Measurements from ENCODE around the gene NCOA7. TPM values are rescaled to one million over a fixed set of nuclear protein-coding genes. Genes with fewer than 3 reads are reported as not detected.

NCOA7 gene
- total and polyA plus RNA-seq, 9 of the 15 experiments (the other 6 are each of a cell fraction or from before 2014, with no cell fraction given) = 5.8 to 14.6 (median 9.3) TPM

DNA sequence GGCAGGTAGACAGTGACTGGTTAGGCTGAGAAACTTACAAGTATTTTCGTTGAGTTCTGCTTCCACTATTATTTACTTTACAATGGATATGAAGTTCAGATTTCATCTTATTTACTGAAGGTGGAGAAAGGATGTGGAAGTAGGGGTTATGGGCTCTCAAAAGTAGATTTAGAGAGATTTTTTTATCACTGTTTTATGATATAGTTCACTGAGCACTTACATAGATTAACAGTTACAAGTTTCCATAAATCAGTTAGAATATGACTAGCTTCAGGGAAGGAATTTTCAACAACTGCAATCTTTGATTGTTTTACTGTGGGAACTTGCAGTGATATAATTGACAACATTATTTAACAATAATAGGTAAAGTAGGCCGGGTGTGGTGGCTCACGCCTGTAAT is 188.3 kb downstream of the NCOA7 start:
- Histone ChIP-seq H3K4me3 (no peak overlapping the region), H3K4me2 (ENCODE audit: insufficient read depth, low read length) (no peak overlapping the region), H3K79me2 (ENCODE audit: control insufficient read depth, insufficient read depth, low read length) (no peaks in the 10 kb centered on the region), H2AFZ (ENCODE audit: low read depth, low read length) (no peak overlapping the region), H3K27ac (ENCODE audit: extremely low read depth, low read depth, low read length) (no peak overlapping the region), H3K9me3 (replicated peaks; ENCODE audit: control insufficient read depth, insufficient read depth, low read depth, low read length) (no peaks in the 10 kb centered on the region), H3K9ac (ENCODE audit: insufficient read depth in 1 of 2, low read depth in 2 of 2, low read length in 2 of 2) (no peak overlapping the region), H3K36me3 (ENCODE audit: control insufficient read depth, insufficient read depth, low read length) (peaks cover 23% of the 10 kb centered on the region; the same call in 1 of the 3 replicates), H4K20me1 (replicated peaks; ENCODE audit: control insufficient read depth, insufficient read depth, low read length) (no peaks in the 10 kb centered on the region), H3K4me1 (replicated peaks in 1 of 2; ENCODE audit: control insufficient read depth in 2 of 2, insufficient read depth in 2 of 2, low read length in 2 of 2) (peaks cover 0 to 6% of the 10 kb centered on the region in 2 experiments; a peak in 2 of 5 replicates), H3K9me1 (ENCODE audit: control insufficient read depth, insufficient read depth, low read length) (no peaks in the 10 kb centered on the region), H3K27me3 (ENCODE audit: control insufficient read depth in 2 of 2, insufficient read depth in 2 of 2, low read length in 2 of 2) (no peaks in the 10 kb centered on the region)
- CTCF ChIA-PET (ENCODE audit: low intra/inter-chr PET ratio) = no interaction called here
- TF ChIP-seq ZBTB9 (CRISPR knock-in tag; IDR thresholded peaks at IDR 0.05) (no peak), PPARD (CRISPR knock-in tag; IDR thresholded peaks at IDR 0.05) (no peak), FOXJ2 (tag; IDR thresholded peaks at IDR 0.05) (no peak), DIDO1 (tag; IDR thresholded peaks at IDR 0.05; ENCODE audit: low read depth) (no peak)
- TF ChIP-seq, protein P1, sequence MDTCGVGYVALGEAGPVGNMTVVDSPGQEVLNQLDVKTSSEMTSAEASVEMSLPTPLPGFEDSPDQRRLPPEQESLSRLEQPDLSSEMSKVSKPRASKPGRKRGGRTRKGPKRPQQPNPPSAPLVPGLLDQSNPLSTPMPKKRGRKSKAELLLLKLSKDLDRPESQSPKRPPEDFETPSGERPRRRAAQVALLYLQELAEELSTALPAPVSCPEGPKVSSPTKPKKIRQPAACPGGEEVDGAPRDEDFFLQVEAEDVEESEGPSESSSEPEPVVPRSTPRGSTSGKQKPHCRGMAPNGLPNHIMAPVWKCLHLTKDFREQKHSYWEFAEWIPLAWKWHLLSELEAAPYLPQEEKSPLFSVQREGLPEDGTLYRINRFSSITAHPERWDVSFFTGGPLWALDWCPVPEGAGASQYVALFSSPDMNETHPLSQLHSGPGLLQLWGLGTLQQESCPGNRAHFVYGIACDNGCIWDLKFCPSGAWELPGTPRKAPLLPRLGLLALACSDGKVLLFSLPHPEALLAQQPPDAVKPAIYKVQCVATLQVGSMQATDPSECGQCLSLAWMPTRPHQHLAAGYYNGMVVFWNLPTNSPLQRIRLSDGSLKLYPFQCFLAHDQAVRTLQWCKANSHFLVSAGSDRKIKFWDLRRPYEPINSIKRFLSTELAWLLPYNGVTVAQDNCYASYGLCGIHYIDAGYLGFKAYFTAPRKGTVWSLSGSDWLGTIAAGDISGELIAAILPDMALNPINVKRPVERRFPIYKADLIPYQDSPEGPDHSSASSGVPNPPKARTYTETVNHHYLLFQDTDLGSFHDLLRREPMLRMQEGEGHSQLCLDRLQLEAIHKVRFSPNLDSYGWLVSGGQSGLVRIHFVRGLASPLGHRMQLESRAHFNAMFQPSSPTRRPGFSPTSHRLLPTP (IDR thresholded peaks at IDR 0.05; ENCODE audit: borderline replicate concordance, extremely low read depth, insufficient read length) = no peak
- DNase-seq (ENCODE audit: extremely low read depth in 1 of 4, low spot score in 3 of 4) = no peak
- FAIRE-seq = no peak
- WGBS (ENCODE audit: insufficient coverage, low coverage, missing lambda C conversion rate) = 62% methylated on average over 3 of the region's 3 CpGs
- POLR2A ChIA-PET = no interaction called here
- intact Hi-C loops (cut with micrococcal nuclease) (no loop called here), in situ Hi-C loops (cut with MboI) (no loop called here)
- BruUV-seq (replicated peaks) = no TSS peak
- ATAC-seq = no peak

Small RNAs within 50 kb of the gene (small RNA-seq; reads per million reads assigned to genes)
- not detected for gene RNA5SP216

Other genes starting within 250 kb of the NCOA7 start
- gene HEY2, start 41.3 kb upstream of the NCOA7 start, total RNA-seq (2014; rRNA removed) = not detected in 2 replicates
- gene HEY2, start 41.3 kb upstream of the NCOA7 start, total RNA-seq (2014; rRNA removed; fragmentation: Illumina TruSeq; extraction: Trizol) = not detected in 2 replicates
- gene HEY2, start 41.3 kb upstream of the NCOA7 start, total RNA-seq (2015; rRNA removed; fragmentation: Illumina TruSeq; extraction: Trizol) = not detected in 2 replicates
- gene HEY2, start 41.3 kb upstream of the NCOA7 start, total RNA-seq (2021) = 0.07 TPM in 1 of 2 replicates, not detected in the other
- 0.03 and 0.07 TPM in 2 replicates for gene HEY2, start 41.3 kb upstream of the NCOA7 start, polyA plus RNA-seq (2011; rRNA removed)
- gene HEY2, start 41.3 kb upstream of the NCOA7 start, polyA plus RNA-seq (2014; fragmentation: Illumina TruSeq; extraction: Trizol) = 0.04 and 0.12 TPM in 2 replicates
- gene HEY2, start 41.3 kb upstream of the NCOA7 start, polyA plus RNA-seq (2014; fragmentation: Nextera tagmentation; extraction: Ambion mirVana) = under 1 TPM in 1 of 2 experiments, not detected in 1; 0.03 TPM
- gene HEY2, start 41.3 kb upstream of the NCOA7 start, polyA plus RNA-seq (2014; rRNA removed) = 0.07 TPM in 1 of 2 replicates, not detected in the other
- 11.8 and 13.7 TPM in 2 replicates for gene HINT3, start 165.8 kb downstream of the NCOA7 start, total RNA-seq (2014; rRNA removed)
- gene HINT3, start 165.8 kb downstream of the NCOA7 start, total RNA-seq (2014; rRNA removed; fragmentation: Illumina TruSeq; extraction: Trizol) = 16.6 and 16.9 TPM in 2 replicates
- 14.6 and 16.2 TPM in 2 replicates for gene HINT3, start 165.8 kb downstream of the NCOA7 start, total RNA-seq (2015; rRNA removed; fragmentation: Illumina TruSeq; extraction: Trizol)
- gene HINT3, start 165.8 kb downstream of the NCOA7 start, total RNA-seq (2021) = 10.8 and 11.3 TPM in 2 replicates
- 4.7 and 5.1 TPM in 2 replicates for gene HINT3, start 165.8 kb downstream of the NCOA7 start, polyA plus RNA-seq (2011; rRNA removed)
- 12.6 and 13.7 TPM in 2 replicates for gene HINT3, start 165.8 kb downstream of the NCOA7 start, polyA plus RNA-seq (2014; fragmentation: Illumina TruSeq; extraction: Trizol)
- 1 to 10 TPM; 1.4 to 1.9 TPM for gene HINT3, start 165.8 kb downstream of the NCOA7 start, polyA plus RNA-seq (2014; fragmentation: Nextera tagmentation; extraction: Ambion mirVana)
- gene HINT3, start 165.8 kb downstream of the NCOA7 start, polyA plus RNA-seq (2014; rRNA removed) = 7.6 and 8.9 TPM in 2 replicates
- 38.2 and 40.5 TPM in 2 replicates for gene TRMT11, start 195.6 kb downstream of the NCOA7 start, total RNA-seq (2014; rRNA removed)
- 60.8 and 68.2 TPM in 2 replicates for gene TRMT11, start 195.6 kb downstream of the NCOA7 start, total RNA-seq (2014; rRNA removed; fragmentation: Illumina TruSeq; extraction: Trizol)
- 47.2 and 53.0 TPM in 2 replicates for gene TRMT11, start 195.6 kb downstream of the NCOA7 start, total RNA-seq (2015; rRNA removed; fragmentation: Illumina TruSeq; extraction: Trizol)
- 38.8 and 41.3 TPM in 2 replicates for gene TRMT11, start 195.6 kb downstream of the NCOA7 start, total RNA-seq (2021)
- gene TRMT11, start 195.6 kb downstream of the NCOA7 start, polyA plus RNA-seq (2011; rRNA removed) = 68.1 and 88.0 TPM in 2 replicates
- 34.8 and 46.8 TPM in 2 replicates for gene TRMT11, start 195.6 kb downstream of the NCOA7 start, polyA plus RNA-seq (2014; fragmentation: Illumina TruSeq; extraction: Trizol)
- 10 to 100 TPM; 72.4 to 76.3 TPM for gene TRMT11, start 195.6 kb downstream of the NCOA7 start, polyA plus RNA-seq (2014; fragmentation: Nextera tagmentation; extraction: Ambion mirVana)
- 59.6 and 59.8 TPM in 2 replicates for gene TRMT11, start 195.6 kb downstream of the NCOA7 start, polyA plus RNA-seq (2014; rRNA removed)